SHP77 (cell line): Measurements from ENCODE around the gene TMEM95.
"Not testable (repeated sequence)": the region's sequence is repeated elsewhere in the genome, so short reads cannot be mapped to it uniquely, and the experiment has no call there.

Experiments used
- DNase-seq, 2 experiments: peaks; one replicate each; lab custom pipeline; 2025; lab: John Stamatoyannopoulos, UW

TMEM95 gene

GRCh38 chr17:7346761-7347614 is 8.0 kb upstream of the TMEM95 start:
- no peak for DNase-seq

GRCh38 chr17:7347630-7348477 is 7.1 kb upstream of the TMEM95 start:
- DNase-seq = no peak

GRCh38 chr17:7348478-7349242 is 6.3 kb upstream of the TMEM95 start:
- no peak for DNase-seq

GRCh38 chr17:7351665-7352502 is 3.1 kb upstream of the TMEM95 start, which contains the start of gene KCTD11:
KCTD11 (plus strand) TSS chr17:7352162.
- peak; percentile 76 to 82 for DNase-seq

GRCh38 chr17:7352503-7352889 is 2.5 kb upstream of the TMEM95 start:
- DNase-seq = no peak

GRCh38 chr17:7352910-7353635 is 1.9 kb upstream of the TMEM95 start:
- DNase-seq = no peak

GRCh38 chr17:7354262-7354843 is 603 bp upstream of the TMEM95 start:
- no peak for DNase-seq

- DNase-seq = no peak
Observed at GRCh38 chr17:7355573-7355972, 617 bp downstream of the TMEM95 start.

- peak; percentile 82 to 91 for DNase-seq
Observed at GRCh38 chr17:7356072-7356549, 1.2 kb downstream of the TMEM95 start.

- no peak for DNase-seq
Observed at GRCh38 chr17:7356756-7357155, 1.8 kb downstream of the TMEM95 start.

- DNase-seq = no peak
Observed at GRCh38 chr17:7357381-7357780, 2.4 kb downstream of the TMEM95 start.

GRCh38 chr17:7361906-7362305 is 7.0 kb downstream of the TMEM95 start:
- no peak for DNase-seq

- no peak for DNase-seq
Observed at GRCh38 chr17:7363311-7363710, 8.4 kb downstream of the TMEM95 start.

GRCh38 chr17:7365963-7366362 is 11.0 kb downstream of the TMEM95 start:
- DNase-seq = not testable (repeated sequence)

GRCh38 chr17:7367083-7367482 is 12.1 kb downstream of the TMEM95 start:
- DNase-seq = no peak

- DNase-seq = no peak
Observed at GRCh38 chr17:7367918-7368598, 13.1 kb downstream of the TMEM95 start.

GRCh38 chr17:7368599-7368994 is 13.6 kb downstream of the TMEM95 start:
- not testable (repeated sequence) for DNase-seq

GRCh38 chr17:7369825-7370224 is 14.9 kb downstream of the TMEM95 start:
- DNase-seq = no peak

GRCh38 chr17:7370853-7371252 is 15.9 kb downstream of the TMEM95 start:
- no peak for DNase-seq
